Breast epithelium (tissue), 4 donors: Measurements from ENCODE around the gene ACMSD. TPM values are rescaled to one million over a fixed set of nuclear protein-coding genes. Genes with fewer than 3 reads are reported as not detected.
"Not testable (repeated sequence)": the region's sequence is repeated elsewhere in the genome, so short reads cannot be mapped to it uniquely, and the experiment has no call there.

ENCODE experiments used
- DNase-seq, 2 donors: peaks; one replicate each; pipeline ENCODE4 v3.0.0-alpha.2; 2019; ENCODE audit warnings: low spot score in 2 of 2
- H3K27ac ChIP-seq, 2 donors: fragments of 200-600 bp; sonication (generic) in 1 of 2; one replicate each; pipeline ENCODE4 v1.5.1; 2016 to 2019; ENCODE audit warnings: mild to moderate bottlenecking in 1 of 2
- H3K27me3 ChIP-seq, 2 donors: fragments of 200-600 bp; sonication (generic) in 1 of 2; one replicate each; pipeline versions ENCODE4 v1.5.1 to v1.6.0; 2017 to 2019; ENCODE audit warnings: control low read depth in 1 of 2, mild to moderate bottlenecking in 1 of 2
- H3K36me3 ChIP-seq: fragments of 200-600 bp; one replicate; pipeline ENCODE4 v1.5.1; 2019
- H3K4me1 ChIP-seq, 2 donors: fragments of 200-600 bp; sonication (generic); one replicate each; pipeline ENCODE4 v1.5.1; 2016 to 2019; ENCODE audit warnings: control low read depth in 1 of 2
- H3K4me3 ChIP-seq, 3 donors: fragments of 200-600 bp; sonication (generic); 1 replicate in 2 of 3; 2 replicates in 1 of 3; pipeline ENCODE4 v1.5.1; 2016 to 2019; ENCODE audit warnings: mild to moderate bottlenecking in 3 of 3, moderate library complexity in 2 of 3
- H3K9me3 ChIP-seq, 2 donors: fragments of 200-600 bp; sonication (generic) in 1 of 2; one replicate each; pipeline ENCODE4 v1.5.1; 2016 to 2019; ENCODE audit warnings: control low read depth in 1 of 2
- CTCF ChIP-seq, 3 donors: fragments of 450-650 bp; IDR thresholded peaks; one replicate each; pipeline ENCODE4 v1.5.1; 2016 to 2017; ENCODE audit warnings: antibody characterized with exemption in 3 of 3, mild to moderate bottlenecking in 3 of 3, moderate library complexity in 3 of 3
- POLR2A ChIP-seq: fragments of 450-650 bp; IDR thresholded peaks from one replicate; pipeline ENCODE4 v1.6.1; 2016; ENCODE audit warnings: antibody characterized with exemption, mild to moderate bottlenecking, moderate library complexity
- POLR2AphosphoS5 ChIP-seq, 3 donors: sonication (generic); formaldehyde crosslinking; IDR thresholded peaks; one replicate each; pipeline ENCODE4 v1.6.1; 2017; ENCODE audit warnings: antibody characterized with exemption in 3 of 3
- intact Hi-C: fragments of 100-400 bp; cut with DNase I; formaldehyde crosslinking; loops from one replicate; pipeline ENCODE4 v1.15.1; 2023; ENCODE audit warnings: low total_unique reads
- total RNA-seq, 3 donors: library from RNA; depleted of rRNA; stranded (reverse); fragments of >200 nt; gene quantifications; one replicate each; pipeline ENCODE4 v1.1.0, GENCODE V29; 2016

Gene ACMSD
- total RNA-seq, 3 donors from 2014 or later, result 0.59 TPM; not detected in 2

DNA sequence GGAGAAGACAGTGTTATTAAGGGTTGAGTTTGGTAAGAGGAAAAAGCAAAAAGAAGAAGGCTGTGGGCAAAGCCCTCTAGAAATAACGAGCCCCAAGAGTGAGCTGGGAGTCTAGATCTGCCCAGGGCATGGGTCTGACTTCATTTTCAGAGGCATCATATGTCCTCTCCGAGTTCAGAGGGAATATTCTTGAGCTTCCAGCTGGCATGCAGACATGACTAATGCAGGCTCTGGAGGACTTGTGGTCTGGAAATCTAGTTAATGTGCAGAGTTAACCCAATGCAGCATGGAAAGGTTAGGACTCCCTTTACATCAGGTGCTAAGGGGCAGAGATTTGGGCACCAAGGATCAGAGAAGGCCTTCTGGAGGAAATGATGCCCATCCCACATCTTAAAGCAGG, 7.3 kb downstream of the ACMSD start:
- no peak for TF ChIP-seq CTCF (IDR thresholded peaks at IDR 0.05)
- TF ChIP-seq POLR2AphosphoS5 (IDR thresholded peaks at IDR 0.05), result no peak
- TF ChIP-seq POLR2A, result no peak
- Histone ChIP-seq H3K27me3 (no peaks in the 10 kb centered on the region), H3K27ac (no peak overlapping the region), H3K4me3 (no peak overlapping the region), H3K4me1 (no peaks in the 10 kb centered on the region), H3K36me3 (no peaks in the 10 kb centered on the region), H3K9me3 (peaks cover 0 to 4% of the 10 kb centered on the region in 2 donors)
- no peak for DNase-seq
- intact Hi-C loops, result no loop called here

DNA sequence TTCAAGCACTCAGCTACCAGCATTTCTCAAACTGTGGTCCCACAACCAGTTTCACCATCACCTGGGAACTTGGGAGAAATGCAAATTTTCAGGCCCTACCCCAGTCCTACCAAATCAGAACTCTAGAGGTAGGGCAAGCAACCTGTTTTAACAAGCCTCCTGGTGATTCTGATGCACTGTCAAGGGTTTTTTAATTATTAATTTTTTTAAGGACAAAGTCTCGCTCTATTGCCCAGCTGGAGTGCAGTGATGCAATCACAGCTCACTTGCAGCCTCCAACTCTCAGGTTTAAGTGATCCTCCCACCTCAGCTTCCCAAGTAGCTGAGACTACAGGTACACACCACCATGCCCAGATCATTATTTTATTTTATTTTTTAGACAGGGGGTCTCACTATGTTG, 7.8 kb downstream of the ACMSD start:
- Histone ChIP-seq H3K4me1 (no peaks in the 10 kb centered on the region), H3K27me3 (no peaks in the 10 kb centered on the region), H3K27ac (no peak overlapping the region), H3K4me3 (no peak overlapping the region), H3K36me3 (no peaks in the 10 kb centered on the region), H3K9me3 (peaks cover 0 to 4% of the 10 kb centered on the region in 2 donors)
- DNase-seq, result no peak
- intact Hi-C loops, result no loop called here
- TF ChIP-seq POLR2A (no peak), CTCF (IDR thresholded peaks at IDR 0.05) (no peak), POLR2AphosphoS5 (IDR thresholded peaks at IDR 0.05) (no peak)

DNA sequence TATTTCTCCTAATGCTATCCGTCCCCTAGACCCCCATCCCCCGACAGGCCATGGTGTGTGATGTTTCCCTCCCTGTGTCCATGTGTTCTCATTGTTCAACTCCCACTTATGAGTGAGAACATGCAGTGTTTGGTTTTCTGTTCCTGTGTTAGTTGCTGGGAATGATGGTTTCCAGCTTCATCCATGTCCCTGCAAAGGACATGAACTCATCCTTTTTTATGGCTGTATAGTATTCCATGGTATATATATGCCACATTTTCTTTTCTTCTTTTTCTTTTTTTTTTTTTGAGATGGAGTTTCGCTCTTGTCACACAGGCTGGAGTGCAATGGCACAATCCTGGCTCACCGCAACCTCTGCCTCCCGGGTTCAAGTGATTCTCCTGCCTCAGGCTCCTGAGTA, 9.2 kb downstream of the ACMSD start:
- H3K36me3 ChIP-seq, H3K27me3 ChIP-seq, H3K9me3 ChIP-seq, intact Hi-C loops, H3K4me1 ChIP-seq, DNase-seq, H3K4me3 ChIP-seq, H3K27ac ChIP-seq: not testable (repeated sequence)

DNA sequence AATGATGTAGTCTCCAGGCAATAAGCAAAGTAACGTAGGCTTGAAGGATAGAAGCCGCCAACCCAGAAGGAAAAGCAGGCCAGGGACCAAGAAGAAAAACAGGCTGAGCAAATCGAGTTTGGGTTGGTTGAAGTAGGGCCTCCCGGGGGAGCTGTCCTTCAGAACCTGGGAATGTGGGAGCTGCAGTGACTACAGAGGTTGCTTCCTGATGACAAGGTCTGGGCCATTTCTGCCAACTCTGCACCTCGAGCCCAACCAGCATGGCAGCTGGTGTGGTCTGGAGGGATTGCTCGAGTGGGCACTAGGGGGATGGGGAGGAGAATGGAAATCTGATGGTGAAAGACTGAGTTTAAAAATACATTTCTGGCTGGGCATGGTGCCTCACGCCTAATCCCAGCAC, 14.1 kb downstream of the ACMSD start:
- no peak for TF ChIP-seq POLR2AphosphoS5 (IDR thresholded peaks at IDR 0.05)
- TF ChIP-seq CTCF (IDR thresholded peaks at IDR 0.05), result no peak
- no peak for TF ChIP-seq POLR2A
- DNase-seq, result no peak
- peaks cover 0 to 3% of the 10 kb centered on the region in 2 donors for H3K9me3 ChIP-seq
- no peaks in the 10 kb centered on the region for H3K27me3 ChIP-seq
- no peak overlapping the region for H3K4me3 ChIP-seq
- H3K36me3 ChIP-seq, result no peaks in the 10 kb centered on the region
- intact Hi-C loops, result no loop called here
- H3K27ac ChIP-seq, result no peak overlapping the region
- no peaks in the 10 kb centered on the region for H3K4me1 ChIP-seq

DNA sequence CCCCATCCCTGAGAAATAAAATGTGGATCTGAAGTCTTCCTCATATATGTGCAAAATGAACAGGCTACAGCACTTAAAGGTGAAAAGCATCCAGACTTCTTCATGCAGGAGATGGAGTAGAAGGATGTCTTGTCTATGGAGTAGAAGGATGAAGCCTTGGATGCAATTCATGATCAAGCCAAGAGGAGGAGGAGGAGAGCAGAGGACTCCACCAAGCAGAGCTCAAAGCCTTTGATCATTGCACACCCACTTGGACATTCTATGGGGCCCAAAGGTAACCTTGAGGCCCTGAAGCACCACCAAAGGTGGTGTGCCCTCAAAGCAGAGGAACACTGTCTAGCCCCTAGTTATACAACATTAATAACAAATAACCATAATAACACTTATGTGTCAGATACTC, 17.3 kb downstream of the ACMSD start:
- no peaks in the 10 kb centered on the region for H3K27me3 ChIP-seq
- no peak overlapping the region for H3K27ac ChIP-seq
- H3K36me3 ChIP-seq, result no peaks in the 10 kb centered on the region
- no peaks in the 10 kb centered on the region for H3K4me1 ChIP-seq
- no peak overlapping the region for H3K4me3 ChIP-seq
- no peaks in the 10 kb centered on the region for H3K9me3 ChIP-seq
- TF ChIP-seq CTCF (IDR thresholded peaks at IDR 0.05) (no peak), POLR2A (no peak), POLR2AphosphoS5 (IDR thresholded peaks at IDR 0.05) (no peak)
- intact Hi-C loops, result no loop called here
- DNase-seq, result no peak

- intact Hi-C loops, result no loop called here
- no peaks in the 10 kb centered on the region for H3K27me3 ChIP-seq
- H3K27ac ChIP-seq, result no peak overlapping the region
- DNase-seq, result no peak
- no peaks in the 10 kb centered on the region for H3K4me1 ChIP-seq
- no peaks in the 10 kb centered on the region for H3K36me3 ChIP-seq
- no peaks in the 10 kb centered on the region for H3K9me3 ChIP-seq
- no peak overlapping the region for H3K4me3 ChIP-seq
- no peak for TF ChIP-seq POLR2A
- no peak for TF ChIP-seq POLR2AphosphoS5 (IDR thresholded peaks at IDR 0.05)
- no peak for TF ChIP-seq CTCF (IDR thresholded peaks at IDR 0.05)
Observed at GRCh38 chr2:134858245-134858644, 19.8 kb downstream of the ACMSD start.
